OCI-LY3 (cell line): ENCODE data around the gene PCBP3.
"Not testable (repeated sequence)": the region's sequence is repeated elsewhere in the genome, so short reads cannot be mapped to it uniquely, and the experiment has no call there.

Experiments
- H2AFZ ChIP-seq: fragments of 200-600, 300-600 bp; shearing (Covaris generic); 2 replicates; pipeline ENCODE4 v1.6.0; 2014; ENCODE audit warnings: antibody characterized with exemption, low read depth, low read length
- H3K27ac ChIP-seq: fragments of 200-600, 300-600 bp; sonication (generic); 2 replicates; pipeline ENCODE4 v1.5.1; 2014; ENCODE audit warnings: mild to moderate bottlenecking, low read length, moderate library complexity, mixed read lengths
- H3K27me3 ChIP-seq: fragments of 200-600, 300-600 bp; sonication (generic); 2 replicates; pipeline ENCODE4 v1.6.1; 2014; ENCODE audit warnings: low read depth, low read length, mixed read lengths
- H3K36me3 ChIP-seq: fragments of 200-600, 300-600 bp; sonication (generic); replicated peaks from 2 replicates; pipeline ENCODE3; 2014; ENCODE audit warnings: low read depth, low read length, mixed read lengths
- H3K4me1 ChIP-seq: fragments of 300-600, 200-600 bp; sonication (generic); 2 replicates; pipeline ENCODE4 v1.6.1; 2014; ENCODE audit warnings: low read length, mixed read lengths
- H3K4me2 ChIP-seq: fragments of 200-600, 300-600 bp; sonication (generic); 2 replicates; pipeline ENCODE4 v1.6.1; 2014; ENCODE audit warnings: low read length, mixed read lengths
- H3K4me3 ChIP-seq: fragments of 300-600, 200-600 bp; sonication (generic); 2 replicates; pipeline ENCODE4 v1.5.1; 2014; ENCODE audit warnings: antibody characterized with exemption, mild to moderate bottlenecking, low read length, moderate library complexity
- H3K79me2 ChIP-seq: fragments of 300-600, 200-600 bp; shearing (Covaris generic); 2 replicates; pipeline ENCODE4 v1.6.1; 2014; ENCODE audit warnings: mild to moderate bottlenecking, low read length, mixed read lengths
- H3K9ac ChIP-seq: fragments of 300-600, 200-600 bp; shearing (Covaris generic); 2 replicates; pipeline ENCODE4 v1.6.0; 2014; ENCODE audit warnings: mild to moderate bottlenecking, low read length, moderate library complexity
- H3K9me3 ChIP-seq: fragments of 200-600, 300-600 bp; shearing (Covaris generic); 2 replicates; pipeline ENCODE4 v1.6.1; 2014; ENCODE audit warnings: low read length, mixed read lengths; ENCODE audit not compliant: insufficient read depth
- H4K20me1 ChIP-seq: fragments of 200-600, 300-600 bp; sonication (generic); 2 replicates; pipeline ENCODE4 v1.6.1; 2016; ENCODE audit warnings: low read length, mixed read lengths; ENCODE audit not compliant: insufficient read depth
- CTCF ChIP-seq: fragments of 200-600, 300-600 bp; sonication (generic); IDR thresholded peaks from 2 replicates; pipeline ENCODE4 v1.5.1; 2014; ENCODE audit warnings: antibody characterized with exemption, low read length, low read depth
- EZH2phosphoT487 ChIP-seq: fragments of 200-600 bp; shearing (Covaris generic); IDR thresholded peaks from 2 replicates; pipeline ENCODE4 v1.6.1; 2018; ENCODE audit warnings: antibody characterized with exemption, mixed run types, low read depth

PCBP3 gene

GRCh38 chr21:45804809-45805313 lies 161.3 kb downstream of the PCBP3 start:
- Histone ChIP-seq H3K4me3 (no peak overlapping the region), H3K36me3 (no peaks in the 10 kb centered on the region), H2AFZ (no peak overlapping the region), H3K4me2 (no peak overlapping the region), H3K27me3 (no peaks in the 10 kb centered on the region), H3K27ac (no peak overlapping the region), H3K4me1 (no peaks in the 10 kb centered on the region), H3K9me3 (no peaks in the 10 kb centered on the region), H3K79me2 (no peaks in the 10 kb centered on the region), H4K20me1 (no peaks in the 10 kb centered on the region), H3K9ac (no peak overlapping the region)
- no peak for TF ChIP-seq EZH2phosphoT487
- no peak for TF ChIP-seq CTCF

- Histone ChIP-seq H4K20me1 (no peaks in the 10 kb centered on the region), H3K27ac (no peak overlapping the region), H3K4me1 (no peaks in the 10 kb centered on the region), H3K9ac (no peak overlapping the region), H3K9me3 (no peaks in the 10 kb centered on the region), H3K27me3 (no peaks in the 10 kb centered on the region), H3K36me3 (no peaks in the 10 kb centered on the region), H3K79me2 (no peaks in the 10 kb centered on the region), H3K4me3 (no peak overlapping the region), H2AFZ (no peak overlapping the region), H3K4me2 (no peak overlapping the region)
- TF ChIP-seq CTCF, result no peak
- no peak for TF ChIP-seq EZH2phosphoT487
These were observed 161.8 kb downstream of the PCBP3 start for GRCh38 chr21:45805321-45805720.

- TF ChIP-seq EZH2phosphoT487 (no peak), CTCF (no peak)
- no peak overlapping the region for H3K4me2 ChIP-seq
- no peaks in the 10 kb centered on the region for H3K79me2 ChIP-seq
- no peaks in the 10 kb centered on the region for H3K27me3 ChIP-seq
- no peak overlapping the region for H3K27ac ChIP-seq
- no peak overlapping the region for H2AFZ ChIP-seq
- no peaks in the 10 kb centered on the region for H3K9me3 ChIP-seq
- H3K9ac ChIP-seq, result no peak overlapping the region
- no peaks in the 10 kb centered on the region for H4K20me1 ChIP-seq
- H3K36me3 ChIP-seq, result no peaks in the 10 kb centered on the region
- no peak overlapping the region for H3K4me3 ChIP-seq
- no peaks in the 10 kb centered on the region for H3K4me1 ChIP-seq
These were observed 162.5 kb downstream of the PCBP3 start for GRCh38 chr21:45806042-45806441.

GRCh38 chr21:45808663-45809062 lies 165.1 kb downstream of the PCBP3 start:
- H3K27me3 ChIP-seq, H3K4me1 ChIP-seq, H3K4me2 ChIP-seq, H3K4me3 ChIP-seq, H3K36me3 ChIP-seq, H4K20me1 ChIP-seq, H3K9ac ChIP-seq, H2AFZ ChIP-seq, H3K27ac ChIP-seq, H3K79me2 ChIP-seq, H3K9me3 ChIP-seq: not testable (repeated sequence)

- H2AFZ ChIP-seq, result no peak overlapping the region
- H4K20me1 ChIP-seq, result no peaks in the 10 kb centered on the region
- no peak overlapping the region for H3K27ac ChIP-seq
- H3K4me3 ChIP-seq, result no peak overlapping the region
- H3K4me2 ChIP-seq, result no peak overlapping the region
- H3K27me3 ChIP-seq, result no peaks in the 10 kb centered on the region
- H3K79me2 ChIP-seq, result no peaks in the 10 kb centered on the region
- no peak overlapping the region for H3K9ac ChIP-seq
- no peaks in the 10 kb centered on the region for H3K9me3 ChIP-seq
- no peaks in the 10 kb centered on the region for H3K4me1 ChIP-seq
- no peaks in the 10 kb centered on the region for H3K36me3 ChIP-seq
- TF ChIP-seq CTCF, result no peak
- TF ChIP-seq EZH2phosphoT487, result no peak
These were observed 165.9 kb downstream of the PCBP3 start for GRCh38 chr21:45809421-45809820.
